ENCODE measurements around the gene SLC1A7.

DNA sequence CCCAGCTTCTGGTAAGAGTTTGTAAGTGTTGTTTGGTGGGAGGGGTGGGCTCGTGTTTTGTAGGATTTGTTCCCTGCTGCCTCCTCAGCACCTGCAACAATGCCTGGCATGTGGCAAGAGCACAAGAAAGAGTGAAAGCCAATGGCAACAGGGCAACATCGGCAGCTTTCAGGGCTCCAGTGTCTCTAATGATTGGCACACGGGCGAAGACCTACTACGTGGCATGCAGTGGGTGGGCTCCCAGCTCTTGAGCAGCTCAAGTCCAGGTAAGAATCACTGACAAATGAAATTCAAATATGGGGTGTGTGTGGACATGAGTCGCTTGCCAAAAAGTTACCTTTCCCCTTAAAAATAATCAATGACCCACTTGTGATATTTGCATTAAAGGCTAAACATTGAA, 23.9 kb upstream of the SLC1A7 start:
- TF ChIP-seq, protein P1, sequence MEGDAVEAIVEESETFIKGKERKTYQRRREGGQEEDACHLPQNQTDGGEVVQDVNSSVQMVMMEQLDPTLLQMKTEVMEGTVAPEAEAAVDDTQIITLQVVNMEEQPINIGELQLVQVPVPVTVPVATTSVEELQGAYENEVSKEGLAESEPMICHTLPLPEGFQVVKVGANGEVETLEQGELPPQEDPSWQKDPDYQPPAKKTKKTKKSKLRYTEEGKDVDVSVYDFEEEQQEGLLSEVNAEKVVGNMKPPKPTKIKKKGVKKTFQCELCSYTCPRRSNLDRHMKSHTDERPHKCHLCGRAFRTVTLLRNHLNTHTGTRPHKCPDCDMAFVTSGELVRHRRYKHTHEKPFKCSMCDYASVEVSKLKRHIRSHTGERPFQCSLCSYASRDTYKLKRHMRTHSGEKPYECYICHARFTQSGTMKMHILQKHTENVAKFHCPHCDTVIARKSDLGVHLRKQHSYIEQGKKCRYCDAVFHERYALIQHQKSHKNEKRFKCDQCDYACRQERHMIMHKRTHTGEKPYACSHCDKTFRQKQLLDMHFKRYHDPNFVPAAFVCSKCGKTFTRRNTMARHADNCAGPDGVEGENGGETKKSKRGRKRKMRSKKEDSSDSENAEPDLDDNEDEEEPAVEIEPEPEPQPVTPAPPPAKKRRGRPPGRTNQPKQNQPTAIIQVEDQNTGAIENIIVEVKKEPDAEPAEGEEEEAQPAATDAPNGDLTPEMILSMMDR (IDR thresholded peaks at IDR 0.05; ENCODE audit: low read length) = no peak
- TF ChIP-seq EZH2 (IDR thresholded peaks at IDR 0.05; ENCODE audit: borderline replicate concordance, low read length) = no peak

All from OCI-LY1 (cell line).